ENCODE measurements around the gene FHOD1.

GRCh38 chr16:67252609-67253497 is 5.6 kb upstream of the FHOD1 start:
- TF ChIP-seq, protein P1, sequence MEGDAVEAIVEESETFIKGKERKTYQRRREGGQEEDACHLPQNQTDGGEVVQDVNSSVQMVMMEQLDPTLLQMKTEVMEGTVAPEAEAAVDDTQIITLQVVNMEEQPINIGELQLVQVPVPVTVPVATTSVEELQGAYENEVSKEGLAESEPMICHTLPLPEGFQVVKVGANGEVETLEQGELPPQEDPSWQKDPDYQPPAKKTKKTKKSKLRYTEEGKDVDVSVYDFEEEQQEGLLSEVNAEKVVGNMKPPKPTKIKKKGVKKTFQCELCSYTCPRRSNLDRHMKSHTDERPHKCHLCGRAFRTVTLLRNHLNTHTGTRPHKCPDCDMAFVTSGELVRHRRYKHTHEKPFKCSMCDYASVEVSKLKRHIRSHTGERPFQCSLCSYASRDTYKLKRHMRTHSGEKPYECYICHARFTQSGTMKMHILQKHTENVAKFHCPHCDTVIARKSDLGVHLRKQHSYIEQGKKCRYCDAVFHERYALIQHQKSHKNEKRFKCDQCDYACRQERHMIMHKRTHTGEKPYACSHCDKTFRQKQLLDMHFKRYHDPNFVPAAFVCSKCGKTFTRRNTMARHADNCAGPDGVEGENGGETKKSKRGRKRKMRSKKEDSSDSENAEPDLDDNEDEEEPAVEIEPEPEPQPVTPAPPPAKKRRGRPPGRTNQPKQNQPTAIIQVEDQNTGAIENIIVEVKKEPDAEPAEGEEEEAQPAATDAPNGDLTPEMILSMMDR (IDR thresholded peaks at IDR 0.05), result no peak
- TF ChIP-seq POLR2A (IDR thresholded peaks at IDR 0.05), result no peak

All from lower leg skin (tissue), 3 donors.